ENCODE results near the gene POLR1H. TPM values are rescaled to one million over a fixed set of nuclear protein-coding genes. Genes with fewer than 3 reads are reported as not detected.

POLR1H gene
- total RNA-seq, 1 experiment from 2014 or later: 25.6 TPM

Small RNAs within 50 kb of the gene (small RNA-seq; reads per million reads assigned to genes)
- gene RF02218 (0 reads per million in 2 experiments), gene RF02219 (0 reads per million in 2 experiments), gene RF02220 (0 reads per million in 2 experiments)

Other genes with a start within 250 kb of the POLR1H start
- not detected in 2 replicates for gene HLA-G, start 233.4 kb upstream of the POLR1H start, total RNA-seq (2014; rRNA removed; shearing (Covaris generic))
- 605 and 660 TPM in 2 replicates for gene HLA-A, start 118.7 kb upstream of the POLR1H start, total RNA-seq (2014; rRNA removed; shearing (Covaris generic))
- gene PPP1R11, start 5.9 kb downstream of the POLR1H start, total RNA-seq (2014; rRNA removed; shearing (Covaris generic)): 70.2 and 74.1 TPM in 2 replicates
- not detected in 2 replicates for gene RNF39, start 14.5 kb downstream of the POLR1H start, total RNA-seq (2014; rRNA removed; shearing (Covaris generic))
- not detected in 2 replicates for gene TRIM31, start 51.8 kb downstream of the POLR1H start, total RNA-seq (2014; rRNA removed; shearing (Covaris generic))
- gene TRIM40, start 74.9 kb downstream of the POLR1H start, total RNA-seq (2014; rRNA removed; shearing (Covaris generic)): not detected in 2 replicates
- gene TRIM10, start 99.9 kb downstream of the POLR1H start, total RNA-seq (2014; rRNA removed; shearing (Covaris generic)): not detected in 2 replicates
- gene TRIM15, start 102.3 kb downstream of the POLR1H start, total RNA-seq (2014; rRNA removed; shearing (Covaris generic)): 0.12 TPM in 1 of 2 replicates, not detected in the other
- gene TRIM26, start 152.1 kb downstream of the POLR1H start, total RNA-seq (2014; rRNA removed; shearing (Covaris generic)): 14.2 and 17.4 TPM in 2 replicates

Measured in NCI-H460 (cell line).